ENCODE results near the gene TENT4B. TPM values are rescaled to one million over a fixed set of nuclear protein-coding genes. Genes with fewer than 3 reads are reported as not detected.

The TENT4B gene
- total RNA-seq, 1 experiment from 2014 or later, result 16.9 TPM

GRCh38 chr16:50185005-50185505, 31.9 kb downstream of the TENT4B start (continued):
- TF ChIP-seq, protein P1, sequence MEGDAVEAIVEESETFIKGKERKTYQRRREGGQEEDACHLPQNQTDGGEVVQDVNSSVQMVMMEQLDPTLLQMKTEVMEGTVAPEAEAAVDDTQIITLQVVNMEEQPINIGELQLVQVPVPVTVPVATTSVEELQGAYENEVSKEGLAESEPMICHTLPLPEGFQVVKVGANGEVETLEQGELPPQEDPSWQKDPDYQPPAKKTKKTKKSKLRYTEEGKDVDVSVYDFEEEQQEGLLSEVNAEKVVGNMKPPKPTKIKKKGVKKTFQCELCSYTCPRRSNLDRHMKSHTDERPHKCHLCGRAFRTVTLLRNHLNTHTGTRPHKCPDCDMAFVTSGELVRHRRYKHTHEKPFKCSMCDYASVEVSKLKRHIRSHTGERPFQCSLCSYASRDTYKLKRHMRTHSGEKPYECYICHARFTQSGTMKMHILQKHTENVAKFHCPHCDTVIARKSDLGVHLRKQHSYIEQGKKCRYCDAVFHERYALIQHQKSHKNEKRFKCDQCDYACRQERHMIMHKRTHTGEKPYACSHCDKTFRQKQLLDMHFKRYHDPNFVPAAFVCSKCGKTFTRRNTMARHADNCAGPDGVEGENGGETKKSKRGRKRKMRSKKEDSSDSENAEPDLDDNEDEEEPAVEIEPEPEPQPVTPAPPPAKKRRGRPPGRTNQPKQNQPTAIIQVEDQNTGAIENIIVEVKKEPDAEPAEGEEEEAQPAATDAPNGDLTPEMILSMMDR (IDR thresholded peaks at IDR 0.05 in 2 of 3, conservative IDR thresholded peaks at IDR 0.05 in 1 of 3; ENCODE audit: borderline replicate concordance in 1 of 3, insufficient read depth in 1 of 3, low read depth in 2 of 3, low read length in 2 of 3), result no peak
- TF ChIP-seq ZNF274 (IDR thresholded peaks at IDR 0.05; ENCODE audit: low read depth, low read length) (no peak), EZH2phosphoT487 (IDR thresholded peaks at IDR 0.05; ENCODE audit: borderline replicate concordance) (no peak), POLR2AphosphoS5 (IDR thresholded peaks at IDR 0.05; ENCODE audit: low read depth, low read length) (no peak), SP1 (IDR thresholded peaks at IDR 0.05; ENCODE audit: low read depth) (no peak)

DNA sequence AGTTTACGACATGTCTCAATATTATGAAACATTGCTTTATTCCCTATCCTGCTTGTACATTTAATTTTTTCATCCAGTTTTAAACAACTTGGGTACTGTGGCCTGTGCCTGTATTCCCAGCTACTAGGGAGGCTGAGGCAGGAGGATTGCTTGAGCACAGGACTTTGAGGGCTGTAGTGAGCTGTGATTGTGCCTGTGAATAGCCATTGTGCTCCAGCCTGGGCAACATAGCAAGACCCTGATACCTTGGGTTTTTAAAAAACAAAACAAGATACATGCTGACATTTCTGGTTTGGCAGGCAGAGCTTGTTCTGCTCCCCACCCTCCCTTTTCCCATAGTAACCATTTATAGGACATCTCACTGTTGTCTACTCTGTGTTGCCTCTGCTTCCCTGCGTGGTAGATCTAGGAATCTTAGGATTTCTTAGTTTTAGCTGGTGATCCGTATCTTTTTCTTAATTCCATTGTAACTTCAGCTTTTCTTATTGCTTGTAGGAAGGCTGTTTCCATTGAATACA, 35.6 kb downstream of the TENT4B start:
- intact Hi-C loops (cut with micrococcal nuclease), result no loop called here
- no peaks in the 10 kb centered on the region for H3K9me3 ChIP-seq (ENCODE audit: control insufficient read depth in 1 of 2, insufficient read depth in 1 of 2, low read depth in 1 of 2, low read length in 2 of 2)
- no peak overlapping the region for H3K9ac ChIP-seq (ENCODE audit: low read length)
- H3K4me2 ChIP-seq (ENCODE audit: low read length), result no peak overlapping the region
- DNase-seq (ENCODE audit: low read depth, low spot score) (no peak), ATAC-seq (no peak)
- no peaks in the 10 kb centered on the region for H3K27me3 ChIP-seq (ENCODE audit: insufficient read depth, low read length)
- H2AFZ ChIP-seq (ENCODE audit: low read depth, low read length, poor library complexity, severe bottlenecking), result no peak overlapping the region
- no peaks in the 10 kb centered on the region for H3K36me3 ChIP-seq (ENCODE audit: control insufficient read depth in 1 of 2, insufficient read depth in 2 of 2, low read length in 2 of 2)
- peaks cover 1 to 12% of the 10 kb centered on the region in 2 experiments; a peak in 2 of 4 replicates for H3K4me1 ChIP-seq (ENCODE audit: control insufficient read depth in 1 of 2, insufficient read depth in 2 of 2, low read length in 2 of 2)
- POLR2A ChIA-PET, result no interaction called here
- H4K20me1 ChIP-seq (ENCODE audit: insufficient read depth), result no peaks in the 10 kb centered on the region
- H3K9me2 ChIP-seq (ENCODE audit: insufficient read depth), result no peaks in the 10 kb centered on the region
- H3K27ac ChIP-seq (ENCODE audit: low read depth, low read length), result no peak overlapping the region
- CTCF ChIA-PET, result no interaction called here
- H3K4me3 ChIP-seq (replicated peaks in 1 of 2; ENCODE audit: low read depth in 1 of 2, low read length in 2 of 2), result no peak overlapping the region
- RAD21 ChIA-PET (ENCODE audit: low non-redundant PET in 1 of 2, low total read pairs in 2 of 2, uncharacterized antibody in 2 of 2, unreplicated experiment in 2 of 2), result interaction anchor here in 1 of 2 experiments (0.5 kb wide), 1 partner anchor 14 kb away, joined by 5 read pairs; no protein-coding TSS in a partner anchor
- H3K79me2 ChIP-seq (ENCODE audit: insufficient read depth, low read length), result peaks cover 59% of the 10 kb centered on the region
- no TSS peak for BruUV-seq (replicated peaks)
- TF ChIP-seq ZNF274 (IDR thresholded peaks at IDR 0.05; ENCODE audit: low read depth, low read length) (no peak), REST (IDR thresholded peaks at IDR 0.05; ENCODE audit: low read depth) (no peak), POLR2A (IDR thresholded peaks at IDR 0.05; ENCODE audit: borderline replicate concordance, extremely low read depth, insufficient read depth, insufficient read length) (no peak), POLR2AphosphoS5 (IDR thresholded peaks at IDR 0.05; ENCODE audit: low read depth, low read length) (no peak), EZH2 (IDR thresholded peaks at IDR 0.05) (no peak), ZFX (IDR thresholded peaks at IDR 0.05) (no peak), SIN3A (IDR thresholded peaks at IDR 0.05; ENCODE audit: low read depth) (no peak), RAD21 (IDR thresholded peaks at IDR 0.05; ENCODE audit: low read depth) (no peak)
- TF ChIP-seq, protein P2, sequence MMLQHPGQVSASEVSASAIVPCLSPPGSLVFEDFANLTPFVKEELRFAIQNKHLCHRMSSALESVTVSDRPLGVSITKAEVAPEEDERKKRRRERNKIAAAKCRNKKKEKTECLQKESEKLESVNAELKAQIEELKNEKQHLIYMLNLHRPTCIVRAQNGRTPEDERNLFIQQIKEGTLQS (IDR thresholded peaks at IDR 0.05), result no peak
- TF ChIP-seq, protein P3, sequence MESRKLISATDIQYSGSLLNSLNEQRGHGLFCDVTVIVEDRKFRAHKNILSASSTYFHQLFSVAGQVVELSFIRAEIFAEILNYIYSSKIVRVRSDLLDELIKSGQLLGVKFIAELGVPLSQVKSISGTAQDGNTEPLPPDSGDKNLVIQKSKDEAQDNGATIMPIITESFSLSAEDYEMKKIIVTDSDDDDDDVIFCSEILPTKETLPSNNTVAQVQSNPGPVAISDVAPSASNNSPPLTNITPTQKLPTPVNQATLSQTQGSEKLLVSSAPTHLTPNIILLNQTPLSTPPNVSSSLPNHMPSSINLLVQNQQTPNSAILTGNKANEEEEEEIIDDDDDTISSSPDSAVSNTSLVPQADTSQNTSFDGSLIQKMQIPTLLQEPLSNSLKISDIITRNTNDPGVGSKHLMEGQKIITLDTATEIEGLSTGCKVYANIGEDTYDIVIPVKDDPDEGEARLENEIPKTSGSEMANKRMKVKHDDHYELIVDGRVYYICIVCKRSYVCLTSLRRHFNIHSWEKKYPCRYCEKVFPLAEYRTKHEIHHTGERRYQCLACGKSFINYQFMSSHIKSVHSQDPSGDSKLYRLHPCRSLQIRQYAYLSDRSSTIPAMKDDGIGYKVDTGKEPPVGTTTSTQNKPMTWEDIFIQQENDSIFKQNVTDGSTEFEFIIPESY (IDR thresholded peaks at IDR 0.05; ENCODE audit: extremely low read depth, insufficient replicate concordance, low read length), result no peak
- TF ChIP-seq, protein P1 (IDR thresholded peaks at IDR 0.05 in 2 of 3, conservative IDR thresholded peaks at IDR 0.05 in 1 of 3; ENCODE audit: borderline replicate concordance in 1 of 3, insufficient read depth in 1 of 3, low read depth in 2 of 3, low read length in 2 of 3), result no peak

Data from HCT116 (cell line).